COR-L47 (cell line): ENCODE measurements around the gene PTPRO.
A peak's percentile ranks its signal among the peaks of the same experiment; 100 is the strongest.
"Not testable (repeated sequence)": the region's sequence is repeated elsewhere in the genome, so short reads cannot be mapped to it uniquely, and the experiment has no call there.

Source experiments
- DNase-seq: peaks from one replicate; lab custom pipeline; 2025; lab: John Stamatoyannopoulos, UW

PTPRO gene

GRCh38 chr12:15602051-15602672 is 279.9 kb downstream of the PTPRO start:
- DNase-seq, result no peak

GRCh38 chr12:15603474-15604085 is 281.3 kb downstream of the PTPRO start:
- no peak for DNase-seq

DNA sequence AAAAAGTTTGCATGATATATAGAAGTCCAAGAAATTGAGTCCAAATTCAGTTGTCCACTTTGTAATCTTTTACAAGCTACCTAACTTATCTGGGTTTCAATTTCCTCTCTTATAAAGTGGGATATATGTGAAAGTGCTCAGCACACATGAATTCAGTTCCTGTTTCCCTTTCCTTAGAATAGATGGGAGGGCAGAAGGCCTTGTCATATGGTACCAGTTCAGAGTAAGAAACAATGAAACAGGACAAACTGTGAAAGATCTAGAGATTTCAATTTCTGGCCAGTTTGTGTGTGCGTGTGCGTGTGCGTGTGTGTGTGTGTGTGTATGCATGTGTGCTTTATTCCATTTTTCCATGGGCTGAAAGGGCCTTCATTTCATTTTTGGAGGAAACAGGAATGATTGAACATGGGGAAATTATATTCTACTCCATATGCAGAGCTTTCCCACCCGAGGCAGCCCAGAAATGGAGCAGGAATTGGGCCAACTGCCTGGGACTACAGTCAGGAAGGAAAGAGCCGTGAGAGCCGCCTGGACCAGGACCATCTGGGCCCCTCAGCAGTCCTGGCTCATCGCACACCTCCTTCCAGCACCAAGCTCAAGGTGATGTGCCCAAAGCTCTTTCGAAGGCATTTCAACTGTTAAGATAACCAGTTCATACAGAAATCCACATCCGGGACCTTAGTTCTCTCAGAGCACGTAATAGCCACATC is 283.7 kb downstream of the PTPRO start:
- no peak for DNase-seq

- DNase-seq, result no peak
Observed at GRCh38 chr12:15608406-15608805, 286.1 kb downstream of the PTPRO start.

GRCh38 chr12:15608941-15609340 is 286.6 kb downstream of the PTPRO start:
- DNase-seq, result no peak

DNA sequence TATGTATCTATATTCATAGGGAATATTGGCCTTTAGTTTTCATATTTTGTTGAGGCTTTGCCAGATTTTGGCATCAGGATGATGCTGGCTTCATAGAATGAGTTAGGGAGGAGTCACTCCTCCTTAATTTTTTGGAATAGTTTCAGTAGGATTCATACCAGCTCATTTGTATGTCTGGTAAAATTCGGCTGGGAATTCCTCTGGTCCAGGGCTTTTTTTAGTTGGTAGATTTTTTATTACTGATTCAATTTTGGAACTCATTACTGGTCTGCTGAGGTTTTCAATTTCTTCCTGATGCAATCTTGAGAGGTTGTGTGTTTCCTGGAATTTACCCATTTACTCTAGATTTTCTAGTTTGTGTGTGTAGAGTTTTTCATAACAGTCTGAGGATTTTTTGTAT is 291.7 kb downstream of the PTPRO start:
- DNase-seq, result no peak

DNA sequence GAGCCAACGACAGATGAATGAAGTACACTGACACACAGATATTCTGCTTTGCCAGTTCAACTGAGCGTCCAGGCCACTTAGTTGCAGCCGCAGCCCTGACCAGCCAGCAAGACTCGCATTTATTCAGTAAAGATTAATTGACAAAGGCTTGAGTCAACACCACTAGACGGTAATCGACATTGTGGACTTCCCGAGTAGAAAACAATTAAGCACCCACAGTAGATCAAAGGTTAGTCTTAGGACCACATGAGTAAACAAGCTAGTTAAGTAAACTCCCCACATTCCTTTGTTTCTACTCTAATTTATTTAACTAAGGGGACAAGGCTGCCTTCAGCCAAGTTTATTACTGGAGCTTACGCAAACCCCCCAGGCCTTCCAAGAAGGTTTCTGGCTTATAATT is 294.2 kb downstream of the PTPRO start:
- DNase-seq, result not testable (repeated sequence)

GRCh38 chr12:15620741-15621539 is 298.6 kb downstream of the PTPRO start:
- DNase-seq, result no peak

DNA sequence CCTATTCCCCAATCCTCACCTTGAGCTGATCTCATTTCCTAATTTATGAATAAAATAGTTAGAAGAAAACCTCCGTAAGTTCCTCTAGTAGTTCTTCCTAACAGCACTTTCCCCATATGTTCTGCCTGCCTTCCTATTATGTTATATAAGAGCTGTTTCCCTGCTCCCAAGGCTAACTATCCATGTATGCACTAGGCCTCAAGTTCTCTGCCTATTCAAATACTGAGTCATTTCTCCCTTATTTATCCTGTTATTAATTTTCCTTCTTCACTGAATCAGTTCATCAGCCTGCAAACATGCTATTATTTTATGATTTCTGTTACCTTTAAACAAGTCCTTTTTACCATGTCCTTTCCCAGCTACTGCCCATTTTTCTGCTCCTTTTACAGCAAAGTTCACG is 302.8 kb downstream of the PTPRO start:
- DNase-seq, result no peak

GRCh38 chr12:15627995-15628945 is 306.0 kb downstream of the PTPRO start:
- DNase-seq, result no peak

DNA sequence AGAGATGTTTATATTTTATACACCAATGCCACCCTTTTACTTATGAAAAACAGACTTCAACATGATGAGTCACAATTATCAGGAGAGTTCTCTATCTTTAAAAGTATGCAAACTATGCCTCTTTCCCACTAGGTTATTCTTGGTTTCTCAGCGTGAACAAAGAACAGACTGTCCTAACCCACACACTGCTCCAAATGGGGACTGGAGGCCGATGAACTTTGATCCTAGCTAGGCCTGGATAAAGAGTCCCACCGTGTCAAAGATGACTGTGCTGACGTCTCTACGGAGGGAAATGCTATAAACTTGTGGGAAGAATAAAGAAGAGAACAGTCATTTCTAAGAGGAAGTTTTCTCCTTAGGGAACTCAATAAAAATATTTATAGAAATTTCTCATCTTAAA is 306.8 kb downstream of the PTPRO start:
- no peak for DNase-seq

DNA sequence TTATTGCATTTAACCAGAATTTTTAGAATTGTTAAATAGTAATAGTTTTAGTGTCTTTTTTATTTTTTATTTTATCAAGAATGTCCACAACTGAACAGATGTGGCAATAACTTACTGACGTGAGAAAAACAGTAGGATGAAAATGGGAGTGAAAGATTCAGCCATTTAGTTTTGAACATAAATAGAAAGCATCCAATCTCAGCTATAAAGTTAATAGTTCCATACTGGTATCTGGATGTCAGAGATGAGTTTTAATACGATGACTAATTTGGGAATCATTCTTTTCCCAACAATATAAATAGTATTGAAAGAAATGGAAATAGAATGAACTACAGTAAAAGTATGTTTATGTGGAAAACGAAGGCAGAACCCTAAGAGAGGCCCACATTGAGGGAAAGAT is 307.5 kb downstream of the PTPRO start:
- DNase-seq, result no peak

- DNase-seq, result peak; percentile 10
Observed at GRCh38 chr12:15631007-15631715, 308.9 kb downstream of the PTPRO start.

- no peak for DNase-seq
Observed at GRCh38 chr12:15632708-15633107, 310.4 kb downstream of the PTPRO start.

DNA sequence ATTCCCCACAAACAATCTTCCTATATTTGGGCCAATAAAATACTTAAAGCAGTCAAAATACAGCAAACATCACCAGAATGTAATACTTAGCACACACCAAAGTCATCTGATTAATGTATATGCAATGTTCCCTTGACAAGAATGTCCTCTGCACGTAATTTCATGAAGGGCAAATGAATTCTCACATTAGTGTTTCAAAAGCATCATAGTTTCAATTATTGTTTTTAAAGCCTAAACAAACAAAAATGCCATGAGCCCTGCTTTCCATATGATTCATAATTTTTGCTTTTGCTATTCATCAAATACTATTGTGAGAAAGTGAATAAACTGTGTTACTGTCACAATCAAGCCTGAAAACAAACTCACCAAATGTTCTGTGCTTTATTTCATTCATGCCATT is 310.9 kb downstream of the PTPRO start:
- DNase-seq, result no peak

DNA sequence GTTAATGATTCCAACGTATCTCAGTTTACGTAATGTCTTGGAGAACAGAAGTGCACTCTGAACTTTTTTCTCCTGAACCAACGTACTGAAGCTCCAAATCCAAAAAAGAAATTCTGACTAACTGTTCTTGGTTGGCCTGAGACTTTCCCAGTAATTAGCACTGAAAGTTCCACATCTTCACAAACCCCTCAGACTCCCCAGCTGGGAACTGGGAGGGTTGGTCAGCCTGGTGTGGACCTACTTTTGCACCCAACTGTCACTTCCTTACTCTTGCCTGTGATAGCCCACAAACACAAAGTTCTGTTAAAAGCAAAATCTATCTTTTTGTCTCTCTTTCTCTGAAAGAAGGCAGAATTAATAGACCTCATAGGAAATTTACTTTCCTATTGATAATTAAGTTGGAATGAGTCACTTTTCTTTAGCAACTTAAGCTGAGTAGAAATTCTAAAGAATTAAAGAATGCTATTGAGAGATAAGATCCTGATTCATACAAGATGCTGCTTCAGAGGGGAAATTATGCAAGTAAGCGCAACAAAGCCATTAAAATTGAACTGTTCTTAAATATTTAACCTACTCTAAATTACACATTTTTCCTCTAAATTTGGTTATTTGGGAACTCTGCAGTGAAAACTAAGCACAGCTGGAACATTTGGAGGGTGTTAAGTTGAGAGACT is 311.8 kb downstream of the PTPRO start:
- no peak for DNase-seq

- no peak for DNase-seq
Observed at GRCh38 chr12:15636060-15636890, 314.0 kb downstream of the PTPRO start.

GRCh38 chr12:15638231-15638630 is 315.9 kb downstream of the PTPRO start:
- DNase-seq, result no peak

DNA sequence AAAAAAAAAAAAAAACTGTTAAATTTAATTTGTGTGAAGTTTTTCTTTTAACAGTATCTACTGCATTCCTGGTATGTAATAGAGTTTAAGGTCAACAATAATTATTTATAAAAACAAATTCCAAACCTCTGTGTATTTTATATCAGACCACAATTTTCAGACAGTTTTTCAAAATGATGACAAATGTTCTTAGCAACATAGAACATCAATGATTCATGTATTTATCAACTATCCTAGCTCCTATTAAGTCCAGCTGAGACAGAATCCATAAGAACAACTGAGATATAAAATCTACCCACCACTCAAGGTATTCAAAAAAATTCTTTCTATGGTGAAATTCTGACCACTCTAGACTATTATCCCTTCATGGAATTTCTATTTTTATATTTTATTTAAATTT is 322.4 kb downstream of the PTPRO start:
- no peak for DNase-seq
